ENCODE measurements around the gene TPK1.

TPK1 gene

DNA sequence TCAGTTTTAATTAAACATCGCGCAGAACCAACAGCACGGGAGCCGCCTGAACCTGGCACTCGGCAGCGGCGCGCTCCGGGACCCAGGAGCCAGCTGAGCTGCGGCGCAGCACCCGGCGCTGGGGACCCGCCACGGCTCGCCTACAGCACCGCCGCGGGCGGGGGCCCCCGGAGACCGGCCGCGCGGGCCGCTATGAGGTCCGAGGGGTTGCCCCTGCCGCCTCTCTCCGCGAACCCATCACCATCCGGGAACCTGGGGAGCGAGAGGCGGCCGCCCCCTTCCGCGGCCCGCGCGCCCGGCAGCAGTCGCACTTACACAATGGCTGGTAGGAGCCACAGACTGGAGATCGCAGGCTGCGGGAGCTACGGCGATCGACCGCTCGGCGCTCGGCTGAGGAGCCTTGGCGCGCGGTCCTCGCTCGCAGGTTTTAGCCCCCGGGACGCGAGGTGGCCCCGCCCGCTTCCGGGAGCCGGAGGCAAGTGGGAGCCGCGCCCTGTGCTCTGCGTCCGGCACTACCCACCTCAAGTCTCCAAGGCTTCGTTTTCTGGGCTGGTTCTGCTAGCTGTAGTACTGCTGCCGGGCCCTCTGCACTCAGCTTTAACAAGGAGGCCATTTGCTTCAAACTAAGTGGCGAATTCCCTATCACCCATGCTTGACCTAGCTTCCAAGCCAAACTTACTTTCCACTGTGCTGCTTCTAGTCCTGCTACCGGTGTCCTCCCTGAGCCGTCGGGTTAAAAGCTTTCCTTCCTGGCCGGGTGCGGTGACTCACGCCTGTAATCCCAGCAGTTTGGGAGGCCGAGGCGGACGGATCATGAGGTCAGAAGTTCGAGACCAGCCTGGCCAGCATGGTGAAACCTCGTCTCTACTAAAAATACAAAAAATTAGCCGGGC, at the start of gene TPK1:
TSS of gene TPK1 (minus strand) at position 402 of the 893 bp plus-strand sequence. CDS start 451 bp downstream, outside the sequence.
- DNase-seq: peak; percentile 59

DNA sequence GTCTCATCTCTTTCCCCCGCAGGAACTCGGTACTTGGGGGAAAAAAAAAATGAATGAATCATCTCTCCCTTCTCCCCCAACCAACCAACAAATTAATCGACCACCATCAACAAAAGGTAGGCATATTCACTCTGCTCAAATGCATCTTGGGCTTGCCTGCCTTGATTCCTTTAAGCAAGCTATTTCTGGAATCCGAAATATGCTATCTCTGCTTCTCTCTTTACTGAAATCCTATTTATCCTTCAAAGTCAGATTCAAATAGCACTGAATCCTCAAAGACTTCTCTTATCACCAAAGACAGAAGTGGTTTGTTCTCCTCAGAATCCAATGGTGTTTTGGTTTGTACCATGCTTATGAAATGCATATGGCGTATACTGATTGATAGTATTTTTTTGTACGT, 49.6 kb upstream of the TPK1 start:
- DNase-seq: no peak

DNA sequence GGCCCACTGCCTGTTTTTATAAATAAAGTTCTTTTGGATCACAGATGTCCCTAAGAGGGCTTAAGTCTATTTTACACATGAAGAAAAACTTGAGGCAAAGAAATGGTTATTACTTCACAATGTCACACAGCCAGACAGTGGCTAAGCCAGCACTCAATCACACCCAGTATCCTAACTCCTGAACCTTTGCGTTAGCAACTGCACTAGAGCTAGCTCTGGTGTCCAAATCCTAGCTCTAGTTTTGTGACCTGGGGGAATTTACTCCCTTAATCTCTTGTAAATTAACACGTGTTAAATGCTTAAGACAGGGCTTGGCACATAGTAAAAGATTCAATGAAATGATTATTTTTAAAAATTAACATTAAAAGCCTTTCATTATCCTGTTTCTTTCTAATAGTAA, 49.0 kb upstream of the TPK1 start:
- no peak for DNase-seq

DNA sequence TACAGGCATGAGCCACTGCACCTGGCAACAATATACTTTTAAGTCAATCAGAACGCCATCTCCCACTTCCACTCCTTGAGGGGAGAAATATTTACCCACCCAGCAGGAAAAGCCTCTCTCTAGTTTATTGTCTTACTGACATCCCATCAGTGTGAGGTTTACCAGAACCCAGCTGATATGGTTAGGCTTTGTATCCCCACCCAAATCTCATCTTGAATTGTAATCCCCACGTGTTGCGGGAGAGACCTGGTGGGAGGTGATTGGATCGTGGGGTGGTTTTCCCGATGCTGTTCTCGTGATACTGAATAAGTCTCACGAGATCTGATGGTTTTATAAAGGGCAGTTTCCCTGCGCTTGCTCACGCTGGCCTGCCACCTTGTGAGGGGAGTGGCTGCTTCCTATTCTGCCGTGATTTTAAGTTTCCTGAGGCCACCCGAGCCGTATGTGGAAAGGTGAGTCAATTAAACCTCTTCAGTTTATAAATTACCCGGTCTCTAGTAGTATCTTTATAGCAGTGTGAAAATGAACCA, 37.5 kb upstream of the TPK1 start:
- DNase-seq: no peak

DNA sequence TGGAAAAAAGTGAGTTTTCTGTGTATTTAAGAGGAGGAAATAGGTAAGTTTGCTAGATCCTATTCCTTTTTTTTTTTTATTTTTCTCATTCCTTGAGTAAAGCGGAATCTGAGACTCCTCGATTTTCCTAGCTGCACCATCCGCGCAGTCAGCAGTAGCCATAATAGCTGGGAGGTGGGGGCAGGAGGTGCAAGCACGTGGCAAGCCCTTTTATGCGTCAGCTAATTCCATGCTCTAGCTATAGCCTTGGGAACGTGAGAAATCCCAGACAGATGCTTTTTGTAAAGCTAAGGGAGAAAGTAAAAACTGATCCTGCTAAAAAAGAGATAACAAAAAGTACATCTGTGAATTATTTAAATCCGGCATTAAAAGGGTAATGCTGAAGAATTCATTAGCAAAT, 33.2 kb upstream of the TPK1 start:
- DNase-seq: no peak

DNA sequence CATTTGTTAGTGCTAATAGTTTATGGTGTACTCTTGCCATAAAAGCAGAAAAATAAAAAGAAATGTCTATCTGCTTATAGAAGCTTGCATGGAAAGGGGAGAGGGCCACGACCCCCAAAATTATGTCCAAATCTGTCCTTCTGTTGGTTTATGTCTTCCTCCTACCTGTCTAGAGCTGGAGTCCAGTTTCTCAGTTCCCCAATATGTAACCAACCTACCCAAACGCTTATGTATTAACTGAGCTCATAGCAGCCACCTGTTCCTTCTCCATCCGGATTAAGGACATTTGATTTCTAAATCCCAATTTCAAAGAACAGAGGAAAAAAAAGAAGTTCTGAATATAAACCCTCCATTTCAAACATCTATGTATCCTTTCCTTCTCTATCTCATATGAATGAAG, 30.3 kb upstream of the TPK1 start:
- no peak for DNase-seq

DNA sequence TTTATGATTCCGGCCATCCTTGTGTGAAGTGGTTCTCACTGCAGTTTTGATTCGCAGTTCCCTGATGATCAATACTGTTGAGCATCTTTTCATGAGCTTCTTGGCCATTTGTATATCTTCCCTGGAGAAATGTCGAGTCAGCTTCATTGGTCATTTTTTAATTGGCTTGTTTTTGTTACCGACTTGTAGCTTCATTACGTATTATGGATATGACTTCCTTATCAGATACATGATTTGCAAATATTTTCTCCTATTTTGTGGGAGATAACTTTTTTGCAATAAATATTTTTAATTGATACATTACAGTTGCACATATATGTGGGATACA, 27.4 kb upstream of the TPK1 start:
- no peak for DNase-seq

DNA sequence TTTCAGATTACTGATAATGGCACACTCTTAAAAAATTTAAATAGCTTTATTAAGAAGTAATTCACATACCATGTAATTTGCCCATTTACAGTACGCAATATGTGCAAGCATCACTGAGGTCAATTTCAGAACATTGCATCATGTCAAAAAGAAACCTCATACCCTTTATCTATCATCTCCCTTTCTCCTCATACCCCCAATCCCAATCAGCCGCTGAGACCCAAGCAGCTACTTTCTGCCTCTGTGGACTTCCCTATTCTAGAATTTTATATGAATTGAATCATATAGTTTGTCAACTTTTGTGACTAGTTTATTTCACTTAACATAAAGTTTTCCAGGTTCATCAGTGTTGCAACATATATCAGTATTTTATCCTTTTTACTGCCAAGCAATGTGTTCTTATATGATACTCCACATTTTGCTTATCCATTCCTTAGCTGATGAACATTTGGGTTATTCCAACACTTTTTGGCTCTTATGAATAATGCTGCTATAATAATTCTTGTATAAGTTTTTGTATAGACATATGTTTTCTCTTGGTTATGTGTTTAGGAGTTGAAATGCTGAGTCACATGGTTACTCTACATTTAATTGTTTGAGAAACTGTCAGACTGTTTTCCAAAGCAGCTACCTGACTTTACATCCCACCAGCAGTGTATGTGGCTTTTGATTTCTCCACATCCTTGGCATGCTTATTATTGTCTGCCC, 26.9 kb upstream of the TPK1 start:
- no peak for DNase-seq

DNA sequence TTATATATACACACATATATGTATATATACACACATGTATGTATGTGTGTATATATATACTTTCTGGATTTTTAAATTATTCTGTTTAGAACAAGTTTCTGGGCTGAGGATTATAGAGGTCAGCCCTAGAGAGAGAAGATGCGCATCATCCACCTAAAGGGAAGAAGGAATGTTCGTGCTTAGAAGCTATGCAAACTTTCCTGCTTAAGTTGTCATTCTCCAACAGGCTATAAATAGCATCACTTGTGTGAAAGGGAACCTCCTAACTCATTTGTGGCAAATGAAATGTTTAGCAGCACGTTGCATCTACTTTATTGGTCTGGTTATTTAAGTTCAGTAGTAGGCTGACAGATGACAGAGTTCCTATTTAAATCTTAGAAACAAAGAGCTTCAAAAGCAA, 23.9 kb upstream of the TPK1 start:
- no peak for DNase-seq

DNA sequence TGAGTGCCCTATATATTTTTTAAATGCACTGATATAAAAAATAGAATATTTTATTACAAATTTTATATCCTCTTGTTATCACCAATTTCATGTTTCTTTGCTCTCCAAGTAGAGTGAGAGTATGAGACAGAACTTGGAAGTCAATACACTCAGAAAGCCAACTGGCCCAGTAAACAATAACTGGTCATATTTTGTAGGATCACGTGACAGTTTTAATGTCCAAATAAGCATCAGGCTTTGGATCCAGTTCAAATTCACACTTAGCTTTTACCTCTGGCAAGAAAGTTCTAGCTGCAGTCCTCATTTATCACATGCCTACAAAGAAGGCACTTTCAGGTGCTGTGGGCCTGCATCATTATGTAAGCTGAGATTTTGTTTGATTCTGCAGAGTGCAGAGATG, 21.6 kb upstream of the TPK1 start:
- no peak for DNase-seq

DNA sequence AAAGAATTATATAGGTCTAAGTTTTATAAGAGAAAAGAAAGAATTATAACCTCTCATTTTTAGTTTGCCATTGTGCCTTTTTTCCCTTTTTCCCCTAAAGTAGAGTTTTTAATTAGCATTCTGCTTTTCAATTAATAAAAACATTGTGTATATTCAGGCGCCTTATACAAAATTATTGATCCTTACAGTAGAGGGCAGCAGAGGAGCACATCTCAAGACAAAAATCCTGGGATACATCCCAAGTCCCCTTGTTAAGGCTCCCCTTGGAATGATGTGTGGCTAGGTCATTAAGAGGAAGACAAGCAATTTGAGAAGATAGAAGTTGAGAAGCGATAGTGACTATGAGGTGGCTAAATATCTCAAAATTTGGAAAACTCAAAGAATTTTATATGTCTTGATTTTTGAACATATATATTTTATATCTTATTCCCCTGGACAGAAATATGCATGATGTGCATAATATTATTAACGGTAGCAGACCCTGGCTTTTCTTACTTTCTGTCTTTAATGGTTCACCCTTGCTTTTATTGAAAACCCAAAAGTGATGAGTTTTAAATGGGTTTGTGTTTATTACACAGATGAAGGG, 19.1 kb upstream of the TPK1 start:
- DNase-seq: no peak

DNA sequence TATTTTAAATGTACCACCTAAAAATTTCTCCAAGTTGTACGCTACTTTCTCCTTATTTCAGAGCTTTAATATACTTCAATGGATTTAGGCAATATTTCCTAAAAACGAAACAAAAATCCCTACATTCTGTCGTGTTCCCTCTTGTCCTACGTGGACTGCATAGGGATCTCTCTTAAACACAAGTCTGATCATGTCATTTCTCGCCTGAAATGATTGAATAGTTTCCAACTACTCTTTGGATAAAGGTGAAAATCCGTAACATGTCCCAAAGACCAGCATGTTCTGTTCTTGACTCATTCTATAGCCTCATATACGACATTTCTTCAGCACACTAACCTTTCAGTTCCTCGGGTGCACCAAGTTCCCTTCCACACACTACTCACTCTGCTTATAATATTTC, 17.7 kb upstream of the TPK1 start:
- DNase-seq: no peak

DNA sequence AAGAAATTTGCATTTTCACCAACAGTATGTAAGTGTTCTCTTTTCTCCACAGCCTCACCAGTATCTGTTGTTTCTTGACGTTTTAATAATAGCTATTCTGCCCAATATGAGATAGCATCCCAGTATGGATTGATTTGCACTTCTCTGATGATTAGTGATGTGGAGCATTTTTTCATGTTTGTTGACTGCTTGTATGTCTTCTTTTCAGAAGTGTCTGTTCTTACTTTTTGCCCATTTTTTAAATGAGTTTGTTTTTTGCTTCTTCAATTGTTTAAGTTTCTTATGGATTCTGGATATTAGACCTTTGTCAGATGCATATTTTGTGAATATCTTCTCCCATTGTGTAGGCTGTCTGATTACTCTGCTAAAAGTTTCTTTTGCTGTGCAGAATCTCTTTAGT, 12.2 kb upstream of the TPK1 start:
- DNase-seq: no peak

DNA sequence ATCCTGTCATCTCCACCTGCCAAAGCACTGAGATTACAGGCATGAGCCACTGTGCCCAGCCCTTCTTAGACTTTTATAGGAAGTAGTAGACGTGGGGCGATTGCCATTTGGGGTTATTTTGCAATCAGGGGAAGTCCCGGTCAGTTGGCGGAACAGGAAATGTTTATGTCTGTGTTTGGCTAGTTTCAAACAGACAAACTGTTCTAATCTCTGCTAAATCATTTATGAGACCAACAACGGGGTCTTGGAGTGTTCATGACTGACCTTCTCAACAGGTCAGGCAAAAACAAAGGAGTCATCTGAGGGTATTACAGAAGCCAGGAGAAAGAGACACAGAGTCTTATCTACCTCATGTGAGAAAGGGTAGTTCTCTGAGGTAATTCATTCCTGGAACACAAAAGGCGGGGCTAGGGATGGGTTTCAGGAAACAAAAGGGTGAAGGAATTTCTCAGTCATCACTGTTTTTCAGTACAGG, 6.6 kb upstream of the TPK1 start:
- no peak for DNase-seq

DNA sequence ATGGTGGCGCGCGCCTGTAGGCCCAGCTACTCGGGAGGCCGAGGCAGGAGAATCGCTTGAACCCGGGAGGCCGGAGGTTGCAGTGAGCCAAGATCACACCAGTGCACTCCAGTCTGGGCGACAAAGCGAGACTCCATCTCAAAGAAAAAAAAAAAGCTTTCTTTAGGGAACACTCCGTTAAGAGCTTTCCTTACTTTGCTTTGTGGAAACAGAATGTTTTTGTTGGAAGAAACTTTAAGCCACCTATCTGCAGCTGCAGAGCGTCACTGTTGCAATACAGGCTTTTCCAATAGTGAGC, 641 bp upstream of the TPK1 start:
- DNase-seq: no peak

DNA sequence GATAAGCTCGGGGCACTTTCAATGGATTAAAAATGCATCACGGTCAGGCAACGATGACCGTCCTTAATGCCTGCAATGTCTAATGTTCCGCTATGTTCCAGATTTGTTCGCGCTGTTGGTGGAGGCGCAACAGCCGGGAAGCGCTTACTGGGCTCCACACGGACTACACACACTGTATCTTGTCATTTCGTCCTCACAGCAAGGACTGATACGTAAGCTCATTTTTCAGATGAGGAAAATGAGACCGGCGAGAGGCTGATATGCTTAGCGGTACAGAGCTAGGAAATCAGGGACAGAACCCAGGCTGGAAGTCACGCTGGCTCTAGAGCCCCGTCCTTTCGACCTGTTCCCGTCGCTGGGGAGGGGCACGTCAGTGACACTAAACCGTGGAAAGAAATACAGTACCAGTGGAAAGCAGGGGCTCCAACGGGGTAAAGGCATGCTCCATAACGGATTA, 670 bp downstream of the TPK1 start:
- no peak for DNase-seq

DNA sequence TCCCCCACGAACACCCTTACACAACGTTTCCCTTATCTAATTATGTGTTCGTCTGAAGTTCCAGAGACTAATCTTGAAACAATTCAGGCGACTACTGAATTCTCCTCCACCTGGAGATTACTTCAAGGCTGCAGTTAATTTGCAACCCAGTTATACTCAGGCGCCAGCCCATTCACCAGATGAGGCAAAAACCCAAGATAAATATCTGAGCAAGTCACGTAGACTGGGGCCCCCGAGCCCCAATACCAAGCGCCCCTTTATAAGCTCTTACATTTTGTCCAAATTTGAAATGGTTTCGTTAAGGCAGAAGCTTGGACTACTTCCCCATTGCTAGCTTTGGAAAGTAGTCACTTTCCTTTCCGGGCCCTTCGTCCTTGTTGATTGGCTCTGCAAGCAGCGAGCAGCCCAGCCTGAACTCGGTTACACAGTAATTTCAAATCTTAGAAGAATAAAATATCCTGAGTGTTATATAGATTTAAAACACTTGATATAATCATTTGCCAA, 1.2 kb downstream of the TPK1 start:
- DNase-seq: no peak

DNA sequence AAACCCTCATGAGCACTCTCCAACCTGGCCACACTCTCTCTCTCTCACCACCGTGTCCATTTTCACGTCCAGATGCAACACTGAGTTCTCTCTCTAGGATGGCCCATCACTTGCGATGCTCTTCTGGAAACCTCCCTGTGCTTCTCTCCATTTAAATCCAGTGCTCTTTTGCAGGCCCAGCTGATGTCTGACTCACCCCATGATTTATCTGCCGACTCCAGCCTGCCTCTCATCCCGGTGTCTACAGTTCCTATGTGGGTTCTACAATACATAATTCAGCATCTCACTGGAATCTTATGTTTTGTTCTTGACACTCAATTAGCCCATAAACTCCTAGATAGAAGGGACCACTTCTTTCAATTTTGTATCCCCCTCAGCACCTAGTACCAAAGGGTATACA, 5.0 kb downstream of the TPK1 start:
- DNase-seq: no peak

DNA sequence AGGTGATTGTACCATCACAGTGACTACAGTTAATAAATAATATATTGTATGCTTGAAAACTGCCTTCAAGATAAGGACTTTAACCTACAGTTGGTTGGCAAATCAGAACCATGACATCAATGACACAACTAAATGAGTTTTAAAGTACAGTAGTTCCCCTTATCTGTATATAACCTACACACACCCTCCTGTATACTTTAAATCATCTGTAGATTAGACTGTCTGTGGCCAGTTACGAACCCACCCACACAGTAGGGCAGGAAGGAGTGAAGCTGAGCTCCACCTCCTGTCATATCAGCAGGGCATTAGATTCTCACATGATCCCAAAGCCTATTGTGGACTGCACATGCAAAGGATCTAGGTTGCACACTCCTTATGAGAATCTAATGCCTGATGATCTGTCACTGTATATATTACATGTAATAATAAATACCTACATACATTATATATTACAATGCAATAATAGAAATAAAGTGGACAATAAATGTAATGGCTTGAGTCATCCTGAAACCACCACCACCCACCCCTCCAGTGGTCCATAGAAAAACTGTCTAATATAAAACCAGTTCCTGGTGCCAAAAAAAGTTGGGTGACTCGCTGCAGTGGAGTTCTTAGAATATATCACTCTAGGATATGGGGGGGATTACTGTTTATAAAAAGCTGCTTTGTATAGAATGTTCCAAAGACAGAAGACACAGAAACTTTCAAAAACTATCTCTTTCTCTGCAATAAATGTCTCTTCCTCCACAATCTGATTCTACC, 5.6 kb downstream of the TPK1 start:
- no peak for DNase-seq

DNA sequence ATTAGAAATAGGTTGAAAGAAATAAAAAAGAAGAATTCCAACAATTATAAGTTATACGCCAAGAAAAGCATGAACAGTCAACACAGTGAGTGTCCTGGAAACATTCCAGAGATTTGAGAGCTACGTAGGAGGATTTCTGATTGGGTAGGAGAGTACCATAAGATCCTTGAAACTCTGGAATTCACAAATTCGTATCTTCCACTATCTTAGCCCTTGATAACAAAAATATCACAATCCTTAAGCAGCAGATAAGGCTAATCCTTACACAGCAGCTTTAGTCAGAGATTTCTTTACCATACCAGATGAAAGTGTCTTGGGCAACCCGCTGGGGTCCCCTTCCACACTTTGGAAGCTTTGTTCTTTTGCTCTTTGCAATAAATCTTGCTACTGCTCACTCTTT, 8.2 kb downstream of the TPK1 start:
- no peak for DNase-seq

DNA sequence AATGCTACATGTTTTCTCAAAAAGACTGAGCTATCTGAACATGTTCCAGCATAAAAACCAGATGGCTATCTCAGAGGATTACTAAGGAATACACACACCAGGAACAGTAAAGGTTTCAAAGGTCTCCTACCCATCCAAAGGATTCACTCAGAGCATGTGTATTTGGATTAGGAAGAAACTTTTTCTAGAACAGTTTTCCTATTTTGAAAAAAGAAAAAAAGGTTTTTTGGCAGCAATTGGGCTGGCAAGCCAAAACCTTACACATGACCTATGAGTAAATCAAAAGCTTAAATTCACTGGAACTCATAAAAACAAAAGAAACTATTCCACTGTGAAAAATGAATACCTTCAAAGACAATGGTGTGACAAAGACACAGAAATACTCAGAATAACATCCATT, 9.6 kb downstream of the TPK1 start:
- no peak for DNase-seq

DNA sequence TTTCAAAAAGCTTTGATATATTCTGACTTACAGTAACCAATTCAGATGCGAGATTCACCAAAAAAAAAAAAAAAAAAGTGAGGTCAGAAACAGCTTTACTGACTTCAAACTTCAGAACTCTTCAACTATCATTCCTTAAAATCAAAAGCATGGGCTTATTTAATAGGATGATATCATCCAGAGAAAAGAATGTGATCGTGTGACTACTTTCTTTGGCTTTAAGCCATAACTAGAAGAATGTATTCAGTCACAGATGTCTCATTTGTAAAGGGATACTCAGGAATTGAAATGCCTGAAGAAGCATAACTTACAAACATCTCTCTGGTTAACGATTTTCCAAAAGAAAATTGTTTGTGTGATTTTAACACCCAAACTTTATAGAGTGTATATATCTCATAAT, 11.5 kb downstream of the TPK1 start:
- DNase-seq: no peak

DNA sequence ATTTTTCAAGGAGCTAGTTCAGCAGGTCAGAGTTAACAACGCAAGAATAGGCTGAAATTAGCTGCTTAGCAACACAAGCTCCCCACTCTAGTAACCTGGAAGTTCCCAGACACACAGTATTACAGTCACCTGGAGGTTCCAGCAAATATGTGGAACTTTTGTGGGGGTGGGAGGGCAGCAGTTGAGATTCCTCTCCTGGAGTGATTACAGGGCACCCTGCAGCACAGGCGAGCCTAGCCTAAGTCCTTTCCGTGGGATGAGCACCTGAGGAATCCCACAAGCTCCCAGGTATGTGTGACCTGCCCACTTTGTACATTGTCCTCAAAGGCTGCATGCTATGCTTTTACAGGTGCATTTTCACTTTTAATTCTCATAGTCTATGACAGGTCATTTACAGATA, 13.6 kb downstream of the TPK1 start:
- no peak for DNase-seq

Measured in KG1 (cell line).